Liver (tissue), 3 donors: ENCODE measurements around the gene VPS4B.

Source experiments
- EGR1 ChIP-seq, 2 donors: IDR thresholded peaks; 2 replicates each; pipeline ENCODE4 v1.6.1; 2016 to 2018; ENCODE audit warnings: antibody characterized with exemption in 2 of 2, low read depth in 2 of 2
- HNF4A ChIP-seq, 2 donors: conservative IDR thresholded peaks; 2 replicates each; pipeline ENCODE4 v1.6.1; 2016; ENCODE audit warnings: antibody characterized with exemption in 2 of 2, mild to moderate bottlenecking in 2 of 2
- JUND ChIP-seq, 2 donors: IDR thresholded peaks; 2 replicates each; pipeline ENCODE4 v1.6.1; 2016; ENCODE audit warnings: antibody characterized with exemption in 2 of 2
- RXRA ChIP-seq, 2 donors: IDR thresholded peaks; 2 replicates each; pipeline ENCODE4 v1.6.1; 2017 to 2018; ENCODE audit warnings: antibody characterized with exemption in 2 of 2, mild to moderate bottlenecking in 1 of 2
- YY1 ChIP-seq: IDR thresholded peaks from 2 replicates; pipeline ENCODE4 v1.6.1; 2016; ENCODE audit warnings: antibody characterized with exemption, mild to moderate bottlenecking
- TF ChIP-seq, protein P1 (sequence below): fragments of 150-350 bp; IDR thresholded peaks from 2 replicates; pipeline ENCODE4 v1.5.1; 2017; ENCODE audit warnings: improper control_type of control experiment, low read depth, low read length; ENCODE audit not compliant: missing input control
- TF ChIP-seq, protein P2 (sequence below): IDR thresholded peaks from 2 replicates; pipeline ENCODE4 v1.6.1; 2016; ENCODE audit warnings: antibody characterized with exemption
- TF ChIP-seq, protein P3 (sequence below): IDR thresholded peaks from 2 replicates; pipeline ENCODE4 v1.6.1; 2016; ENCODE audit warnings: antibody characterized with exemption, mild to moderate bottlenecking
- TF ChIP-seq, protein P4 (sequence below): IDR thresholded peaks from 2 replicates; pipeline ENCODE4 v1.6.1; 2016; ENCODE audit warnings: antibody characterized with exemption
- donor health status: healthy.
- donor health status: healthy.

DNA sequence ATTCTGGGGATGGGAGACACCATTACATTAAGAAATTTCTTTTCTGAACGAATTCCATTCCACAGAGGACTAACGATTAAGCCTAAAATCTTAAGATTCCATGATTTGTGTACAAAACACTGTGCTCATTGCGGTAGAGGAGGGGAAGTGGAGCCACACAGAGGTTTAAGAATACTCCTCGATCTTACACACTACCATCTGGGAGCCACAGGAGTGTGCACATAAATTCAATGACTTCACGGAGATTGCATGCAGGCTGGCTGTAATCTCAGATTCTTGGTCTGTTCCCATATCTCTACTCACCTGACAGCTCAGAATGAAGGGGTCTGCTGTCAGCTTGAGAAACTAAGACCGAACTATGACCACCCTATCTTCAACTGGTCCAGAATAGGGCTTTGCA, 762 bp downstream of the VPS4B start:
- TF ChIP-seq, protein P1, sequence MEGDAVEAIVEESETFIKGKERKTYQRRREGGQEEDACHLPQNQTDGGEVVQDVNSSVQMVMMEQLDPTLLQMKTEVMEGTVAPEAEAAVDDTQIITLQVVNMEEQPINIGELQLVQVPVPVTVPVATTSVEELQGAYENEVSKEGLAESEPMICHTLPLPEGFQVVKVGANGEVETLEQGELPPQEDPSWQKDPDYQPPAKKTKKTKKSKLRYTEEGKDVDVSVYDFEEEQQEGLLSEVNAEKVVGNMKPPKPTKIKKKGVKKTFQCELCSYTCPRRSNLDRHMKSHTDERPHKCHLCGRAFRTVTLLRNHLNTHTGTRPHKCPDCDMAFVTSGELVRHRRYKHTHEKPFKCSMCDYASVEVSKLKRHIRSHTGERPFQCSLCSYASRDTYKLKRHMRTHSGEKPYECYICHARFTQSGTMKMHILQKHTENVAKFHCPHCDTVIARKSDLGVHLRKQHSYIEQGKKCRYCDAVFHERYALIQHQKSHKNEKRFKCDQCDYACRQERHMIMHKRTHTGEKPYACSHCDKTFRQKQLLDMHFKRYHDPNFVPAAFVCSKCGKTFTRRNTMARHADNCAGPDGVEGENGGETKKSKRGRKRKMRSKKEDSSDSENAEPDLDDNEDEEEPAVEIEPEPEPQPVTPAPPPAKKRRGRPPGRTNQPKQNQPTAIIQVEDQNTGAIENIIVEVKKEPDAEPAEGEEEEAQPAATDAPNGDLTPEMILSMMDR: no peak
- TF ChIP-seq YY1 (no peak), HNF4A (conservative IDR thresholded peaks at IDR 0.05) (no peak), EGR1 (IDR thresholded peaks at IDR 0.05; ENCODE audit: low read depth in 2 of 2) (no peak), RXRA (IDR thresholded peaks at IDR 0.05) (no peak), JUND (IDR thresholded peaks at IDR 0.05) (no peak)
- TF ChIP-seq, protein P2, sequence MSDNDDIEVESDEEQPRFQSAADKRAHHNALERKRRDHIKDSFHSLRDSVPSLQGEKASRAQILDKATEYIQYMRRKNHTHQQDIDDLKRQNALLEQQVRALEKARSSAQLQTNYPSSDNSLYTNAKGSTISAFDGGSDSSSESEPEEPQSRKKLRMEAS: no peak
- TF ChIP-seq, protein P3, sequence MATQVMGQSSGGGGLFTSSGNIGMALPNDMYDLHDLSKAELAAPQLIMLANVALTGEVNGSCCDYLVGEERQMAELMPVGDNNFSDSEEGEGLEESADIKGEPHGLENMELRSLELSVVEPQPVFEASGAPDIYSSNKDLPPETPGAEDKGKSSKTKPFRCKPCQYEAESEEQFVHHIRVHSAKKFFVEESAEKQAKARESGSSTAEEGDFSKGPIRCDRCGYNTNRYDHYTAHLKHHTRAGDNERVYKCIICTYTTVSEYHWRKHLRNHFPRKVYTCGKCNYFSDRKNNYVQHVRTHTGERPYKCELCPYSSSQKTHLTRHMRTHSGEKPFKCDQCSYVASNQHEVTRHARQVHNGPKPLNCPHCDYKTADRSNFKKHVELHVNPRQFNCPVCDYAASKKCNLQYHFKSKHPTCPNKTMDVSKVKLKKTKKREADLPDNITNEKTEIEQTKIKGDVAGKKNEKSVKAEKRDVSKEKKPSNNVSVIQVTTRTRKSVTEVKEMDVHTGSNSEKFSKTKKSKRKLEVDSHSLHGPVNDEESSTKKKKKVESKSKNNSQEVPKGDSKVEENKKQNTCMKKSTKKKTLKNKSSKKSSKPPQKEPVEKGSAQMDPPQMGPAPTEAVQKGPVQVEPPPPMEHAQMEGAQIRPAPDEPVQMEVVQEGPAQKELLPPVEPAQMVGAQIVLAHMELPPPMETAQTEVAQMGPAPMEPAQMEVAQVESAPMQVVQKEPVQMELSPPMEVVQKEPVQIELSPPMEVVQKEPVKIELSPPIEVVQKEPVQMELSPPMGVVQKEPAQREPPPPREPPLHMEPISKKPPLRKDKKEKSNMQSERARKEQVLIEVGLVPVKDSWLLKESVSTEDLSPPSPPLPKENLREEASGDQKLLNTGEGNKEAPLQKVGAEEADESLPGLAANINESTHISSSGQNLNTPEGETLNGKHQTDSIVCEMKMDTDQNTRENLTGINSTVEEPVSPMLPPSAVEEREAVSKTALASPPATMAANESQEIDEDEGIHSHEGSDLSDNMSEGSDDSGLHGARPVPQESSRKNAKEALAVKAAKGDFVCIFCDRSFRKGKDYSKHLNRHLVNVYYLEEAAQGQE: no peak
- TF ChIP-seq, protein P4, sequence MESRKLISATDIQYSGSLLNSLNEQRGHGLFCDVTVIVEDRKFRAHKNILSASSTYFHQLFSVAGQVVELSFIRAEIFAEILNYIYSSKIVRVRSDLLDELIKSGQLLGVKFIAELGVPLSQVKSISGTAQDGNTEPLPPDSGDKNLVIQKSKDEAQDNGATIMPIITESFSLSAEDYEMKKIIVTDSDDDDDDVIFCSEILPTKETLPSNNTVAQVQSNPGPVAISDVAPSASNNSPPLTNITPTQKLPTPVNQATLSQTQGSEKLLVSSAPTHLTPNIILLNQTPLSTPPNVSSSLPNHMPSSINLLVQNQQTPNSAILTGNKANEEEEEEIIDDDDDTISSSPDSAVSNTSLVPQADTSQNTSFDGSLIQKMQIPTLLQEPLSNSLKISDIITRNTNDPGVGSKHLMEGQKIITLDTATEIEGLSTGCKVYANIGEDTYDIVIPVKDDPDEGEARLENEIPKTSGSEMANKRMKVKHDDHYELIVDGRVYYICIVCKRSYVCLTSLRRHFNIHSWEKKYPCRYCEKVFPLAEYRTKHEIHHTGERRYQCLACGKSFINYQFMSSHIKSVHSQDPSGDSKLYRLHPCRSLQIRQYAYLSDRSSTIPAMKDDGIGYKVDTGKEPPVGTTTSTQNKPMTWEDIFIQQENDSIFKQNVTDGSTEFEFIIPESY: no peak
